ENCODE results near the gene PRCD.

The PRCD gene

GRCh38 chr17:76495663-76496400 lies 44.0 kb upstream of the PRCD start:
- H3K9ac ChIP-seq (ENCODE audit: low read depth, low read length) = no peak overlapping the region
- H3K36me3 ChIP-seq (ENCODE audit: insufficient read depth, low read length) = no peaks in the 10 kb centered on the region
- peaks cover 5% of the 10 kb centered on the region for H3K4me1 ChIP-seq (ENCODE audit: insufficient read depth, low read length)
- no peak overlapping the region for H2AFZ ChIP-seq (ENCODE audit: low read depth, low read length)
- peaks cover 11% of the 10 kb centered on the region for H3K27me3 ChIP-seq (ENCODE audit: insufficient read depth, low read length, poor library complexity)
- peaks cover 15% of the 10 kb centered on the region; the same call in 1 of the 2 replicates for H4K20me1 ChIP-seq (ENCODE audit: insufficient read depth, low read length)
- no peak for ATAC-seq (ENCODE audit: insufficient read depth, low read depth)
- H3K27ac ChIP-seq (ENCODE audit: low read length) = no peak overlapping the region
- H3K79me2 ChIP-seq (ENCODE audit: insufficient read depth, low read length) = no peaks in the 10 kb centered on the region
- no peaks in the 10 kb centered on the region for H3K9me3 ChIP-seq (ENCODE audit: insufficient read depth, low read length, severe bottlenecking)
- no peak overlapping the region for H3K4me3 ChIP-seq (ENCODE audit: low read depth in 1 of 2, low read length in 2 of 2)
- no peak for DNase-seq
- H3K4me2 ChIP-seq (ENCODE audit: insufficient read depth, low read length) = no peak overlapping the region
- no peak for TF ChIP-seq EZH2 (IDR thresholded peaks at IDR 0.05; ENCODE audit: borderline replicate concordance, low read depth, low read length, severe bottlenecking)
- TF ChIP-seq, protein P1, sequence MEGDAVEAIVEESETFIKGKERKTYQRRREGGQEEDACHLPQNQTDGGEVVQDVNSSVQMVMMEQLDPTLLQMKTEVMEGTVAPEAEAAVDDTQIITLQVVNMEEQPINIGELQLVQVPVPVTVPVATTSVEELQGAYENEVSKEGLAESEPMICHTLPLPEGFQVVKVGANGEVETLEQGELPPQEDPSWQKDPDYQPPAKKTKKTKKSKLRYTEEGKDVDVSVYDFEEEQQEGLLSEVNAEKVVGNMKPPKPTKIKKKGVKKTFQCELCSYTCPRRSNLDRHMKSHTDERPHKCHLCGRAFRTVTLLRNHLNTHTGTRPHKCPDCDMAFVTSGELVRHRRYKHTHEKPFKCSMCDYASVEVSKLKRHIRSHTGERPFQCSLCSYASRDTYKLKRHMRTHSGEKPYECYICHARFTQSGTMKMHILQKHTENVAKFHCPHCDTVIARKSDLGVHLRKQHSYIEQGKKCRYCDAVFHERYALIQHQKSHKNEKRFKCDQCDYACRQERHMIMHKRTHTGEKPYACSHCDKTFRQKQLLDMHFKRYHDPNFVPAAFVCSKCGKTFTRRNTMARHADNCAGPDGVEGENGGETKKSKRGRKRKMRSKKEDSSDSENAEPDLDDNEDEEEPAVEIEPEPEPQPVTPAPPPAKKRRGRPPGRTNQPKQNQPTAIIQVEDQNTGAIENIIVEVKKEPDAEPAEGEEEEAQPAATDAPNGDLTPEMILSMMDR (IDR thresholded peaks at IDR 0.05; ENCODE audit: borderline replicate concordance, extremely low read depth, low read length, poor library complexity, severe bottlenecking) = no peak

DNA sequence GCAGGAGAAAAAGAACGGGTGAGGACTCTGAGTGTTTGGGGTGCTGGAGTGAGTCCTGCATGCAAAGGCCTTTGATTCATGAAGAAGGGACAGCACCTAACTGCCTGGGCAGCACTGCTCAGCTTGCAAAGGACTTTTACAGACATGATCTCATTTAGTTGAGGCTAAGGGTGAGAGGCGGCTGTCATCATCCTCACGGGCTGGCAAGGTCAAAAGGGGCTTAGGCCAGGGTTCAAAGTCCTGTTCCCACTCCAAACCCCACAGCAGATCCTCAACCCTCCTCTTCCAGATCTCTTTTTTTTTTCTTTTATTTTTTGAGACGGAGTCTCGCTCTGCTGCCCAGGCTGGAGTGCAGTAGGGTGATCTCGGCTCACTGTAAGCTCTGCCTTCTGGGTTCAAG lies 43.4 kb upstream of the PRCD start:
- Histone ChIP-seq H3K4me2 (ENCODE audit: insufficient read depth, low read length) (no peak overlapping the region), H3K4me3 (ENCODE audit: low read depth in 1 of 2, low read length in 2 of 2) (no peak overlapping the region), H4K20me1 (ENCODE audit: insufficient read depth, low read length) (peaks cover 16% of the 10 kb centered on the region; the same call in 1 of the 2 replicates), H2AFZ (ENCODE audit: low read depth, low read length) (no peak overlapping the region), H3K79me2 (ENCODE audit: insufficient read depth, low read length) (no peaks in the 10 kb centered on the region), H3K27ac (ENCODE audit: low read length) (no peak overlapping the region), H3K36me3 (ENCODE audit: insufficient read depth, low read length) (no peaks in the 10 kb centered on the region), H3K9me3 (ENCODE audit: insufficient read depth, low read length, severe bottlenecking) (no peaks in the 10 kb centered on the region), H3K9ac (ENCODE audit: low read depth, low read length) (no peak overlapping the region), H3K4me1 (ENCODE audit: insufficient read depth, low read length) (peaks cover 7% of the 10 kb centered on the region), H3K27me3 (ENCODE audit: insufficient read depth, low read length, poor library complexity) (peaks cover 15% of the 10 kb centered on the region)
- DNase-seq = no peak
- ATAC-seq (ENCODE audit: insufficient read depth, low read depth) = no peak
- no peak for TF ChIP-seq EZH2 (IDR thresholded peaks at IDR 0.05; ENCODE audit: borderline replicate concordance, low read depth, low read length, severe bottlenecking)
- TF ChIP-seq, protein P1 (IDR thresholded peaks at IDR 0.05; ENCODE audit: borderline replicate concordance, extremely low read depth, low read length, poor library complexity, severe bottlenecking) = no peak

DNA sequence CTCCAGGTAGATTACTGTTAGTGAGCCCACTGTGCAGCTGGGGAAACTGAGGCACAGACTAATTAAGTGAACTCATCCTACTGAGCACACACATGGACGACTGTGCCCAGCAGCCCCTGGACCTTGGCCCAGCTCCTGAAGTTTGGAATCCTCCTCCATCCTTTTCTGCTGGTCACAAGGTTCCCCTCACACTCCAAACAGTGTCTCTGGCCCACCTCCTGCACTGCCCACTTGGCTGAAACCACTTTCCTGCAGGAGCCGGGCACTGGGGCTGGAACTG lies 42.2 kb upstream of the PRCD start:
- no peak for DNase-seq
- H3K9ac ChIP-seq (ENCODE audit: low read depth, low read length) = no peak overlapping the region
- H3K4me2 ChIP-seq (ENCODE audit: insufficient read depth, low read length) = no peak overlapping the region
- ATAC-seq (ENCODE audit: insufficient read depth, low read depth) = no peak
- H3K36me3 ChIP-seq (ENCODE audit: insufficient read depth, low read length) = no peaks in the 10 kb centered on the region
- H3K9me3 ChIP-seq (ENCODE audit: insufficient read depth, low read length, severe bottlenecking) = no peaks in the 10 kb centered on the region
- no peak overlapping the region for H2AFZ ChIP-seq (ENCODE audit: low read depth, low read length)
- H3K4me3 ChIP-seq (ENCODE audit: low read depth in 1 of 2, low read length in 2 of 2) = no peak overlapping the region
- peaks cover 18% of the 10 kb centered on the region for H3K4me1 ChIP-seq (ENCODE audit: insufficient read depth, low read length)
- H3K27me3 ChIP-seq (ENCODE audit: insufficient read depth, low read length, poor library complexity) = peaks cover 15% of the 10 kb centered on the region
- no peak for TF ChIP-seq EZH2 (IDR thresholded peaks at IDR 0.05; ENCODE audit: borderline replicate concordance, low read depth, low read length, severe bottlenecking)
- TF ChIP-seq, protein P1 (IDR thresholded peaks at IDR 0.05; ENCODE audit: borderline replicate concordance, extremely low read depth, low read length, poor library complexity, severe bottlenecking) = no peak
- H3K79me2 ChIP-seq (ENCODE audit: insufficient read depth, low read length) = no peaks in the 10 kb centered on the region
- peaks cover 16% of the 10 kb centered on the region; the same call in 1 of the 2 replicates for H4K20me1 ChIP-seq (ENCODE audit: insufficient read depth, low read length)
- no peak overlapping the region for H3K27ac ChIP-seq (ENCODE audit: low read length)

All from DND-41 (cell line).